SKM-1 (cell line): ENCODE data around the gene RC3H1.
"Not testable (repeated sequence)": the region's sequence is repeated elsewhere in the genome, so short reads cannot be mapped to it uniquely, and the experiment has no call there.

ENCODE experiments used
- DNase-seq: peaks from one replicate; lab custom pipeline; 2025; ENCODE audit not compliant: unreplicated experiment; lab: John Stamatoyannopoulos, UW

Gene RC3H1

GRCh38 chr1:174022080-174022975, at the start of gene RC3H1:
TSS of gene RC3H1 (minus strand) at chr1:174022357. CDS start at chr1:173992985, 29,372 bp downstream.
- peak; percentile 94 for DNase-seq

DNA sequence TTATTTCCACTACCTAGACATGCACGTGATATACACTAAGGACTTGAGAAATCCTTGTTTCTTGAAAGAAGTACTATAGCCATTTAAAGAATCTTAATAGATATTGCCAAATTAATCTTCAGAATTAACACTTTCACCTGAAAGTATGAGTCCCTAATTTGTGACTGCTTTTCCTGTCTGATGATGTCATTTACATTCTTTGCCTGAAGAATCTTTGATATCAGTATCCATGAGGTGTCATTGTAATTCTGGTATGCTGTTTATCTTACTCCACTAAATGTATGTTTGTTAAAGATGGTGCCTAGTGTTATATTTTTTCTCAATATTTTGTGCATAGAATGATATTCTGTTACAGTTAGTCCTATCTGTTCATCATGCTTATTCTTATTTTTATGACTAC, 48.5 kb upstream of the RC3H1 start:
- DNase-seq, result no peak

DNA sequence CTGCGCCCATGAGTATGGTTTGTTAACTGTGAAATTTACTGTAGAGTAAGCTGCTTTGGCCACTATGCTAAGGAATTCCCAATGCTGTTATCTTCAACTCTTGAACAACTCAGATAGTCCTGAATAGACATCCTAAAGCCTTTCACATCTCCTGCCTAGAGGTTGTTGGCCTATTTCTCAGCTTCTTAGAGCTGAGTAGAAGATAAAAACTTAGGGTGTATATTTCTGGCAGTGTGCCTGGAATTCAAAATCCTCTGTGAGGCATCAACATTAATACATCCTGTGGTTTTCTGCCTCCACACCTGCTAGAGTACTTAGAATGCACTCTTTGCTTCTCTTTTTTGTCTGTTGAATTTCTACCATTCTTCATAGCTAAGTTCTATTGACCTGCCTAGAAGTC, 45.8 kb upstream of the RC3H1 start:
- no peak for DNase-seq

GRCh38 chr1:174060090-174060489, 37.9 kb upstream of the RC3H1 start:
- no peak for DNase-seq

- DNase-seq, result no peak
Measured at GRCh38 chr1:174058624-174059023, 36.5 kb upstream of the RC3H1 start.

- DNase-seq, result not testable (repeated sequence)
Measured at GRCh38 chr1:174056609-174057008, 34.5 kb upstream of the RC3H1 start.

GRCh38 chr1:174055797-174056196, 33.6 kb upstream of the RC3H1 start:
- not testable (repeated sequence) for DNase-seq

DNA sequence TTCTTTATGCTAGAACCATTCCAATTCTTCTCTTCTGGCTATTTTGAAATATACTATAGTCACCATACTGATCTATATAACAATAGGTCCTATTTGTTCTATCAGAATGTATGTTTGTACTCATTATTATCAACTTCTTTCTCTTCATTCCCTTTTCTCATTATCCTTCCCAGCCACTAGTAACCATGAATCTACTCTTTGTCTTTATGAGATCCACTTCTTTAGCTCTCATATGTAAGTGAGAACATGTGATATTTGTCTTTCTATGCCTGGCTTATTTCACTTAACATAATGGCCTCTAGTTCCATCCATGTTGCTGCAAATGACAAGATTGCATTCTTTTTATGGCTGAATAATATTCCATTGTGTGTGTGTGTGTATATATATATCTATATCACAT, 31.7 kb upstream of the RC3H1 start:
- no peak for DNase-seq

DNA sequence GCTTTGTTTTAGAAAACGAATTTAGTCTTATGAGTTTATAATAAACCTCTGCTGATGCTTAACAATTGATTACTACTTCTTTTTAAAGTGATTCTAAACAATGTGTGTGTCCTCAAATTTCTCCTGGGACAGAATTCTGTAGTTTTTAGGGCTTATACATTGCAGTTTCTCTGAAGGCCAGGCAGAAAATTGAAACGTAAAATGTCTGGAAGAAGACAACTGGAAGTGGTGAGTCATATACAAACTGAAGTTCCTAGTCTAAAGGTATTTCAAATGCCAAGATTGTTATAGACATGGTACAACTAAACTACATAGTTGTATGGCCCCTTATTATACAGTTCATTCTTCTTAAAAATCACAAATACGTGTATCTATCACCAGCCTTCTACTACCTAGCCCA, 30.5 kb upstream of the RC3H1 start:
- no peak for DNase-seq

DNA sequence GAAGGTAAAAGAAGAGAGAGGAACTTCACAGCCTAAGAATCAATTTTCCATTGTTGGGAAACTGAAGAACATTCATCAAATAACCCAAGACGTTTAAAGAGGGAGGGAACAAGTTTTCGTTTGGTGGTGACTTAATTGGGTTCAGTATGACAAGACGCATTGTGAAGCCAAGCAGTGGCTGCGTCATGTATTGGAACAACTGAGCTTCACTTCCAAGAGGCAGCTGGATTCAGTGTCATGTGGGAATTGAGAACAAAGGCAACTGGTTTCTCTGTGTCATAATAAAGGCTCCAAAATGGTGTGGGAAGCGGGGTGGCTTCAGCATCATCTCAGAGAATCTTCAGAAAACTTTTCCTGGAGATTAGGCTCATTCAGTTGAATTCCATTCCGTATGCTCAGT, 29.8 kb upstream of the RC3H1 start:
- no peak for DNase-seq

DNA sequence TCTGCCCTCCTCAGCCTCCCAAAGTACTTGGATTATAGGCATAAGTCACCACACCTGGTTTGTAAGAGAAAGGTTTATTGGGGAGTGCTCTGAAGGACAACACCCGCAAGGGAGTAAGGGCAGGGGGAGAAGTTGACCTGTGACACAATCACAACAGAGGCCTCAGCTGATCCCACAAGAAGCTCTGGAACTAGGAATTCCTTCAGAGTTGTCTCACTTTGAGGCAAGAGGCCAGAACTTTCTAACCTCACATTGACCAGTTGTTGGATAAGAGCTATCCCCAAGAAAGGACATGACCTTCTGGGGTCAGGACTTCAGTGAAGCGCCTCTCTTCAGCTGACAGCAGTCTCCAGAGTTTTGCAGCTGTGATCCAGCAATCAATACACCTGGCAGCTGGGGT, 27.4 kb upstream of the RC3H1 start:
- no peak for DNase-seq

GRCh38 chr1:174044418-174045222, 22.5 kb upstream of the RC3H1 start:
- no peak for DNase-seq

GRCh38 chr1:174042509-174042908, 20.4 kb upstream of the RC3H1 start:
- not testable (repeated sequence) for DNase-seq

GRCh38 chr1:174041369-174041768, 19.2 kb upstream of the RC3H1 start:
- DNase-seq, result no peak

DNA sequence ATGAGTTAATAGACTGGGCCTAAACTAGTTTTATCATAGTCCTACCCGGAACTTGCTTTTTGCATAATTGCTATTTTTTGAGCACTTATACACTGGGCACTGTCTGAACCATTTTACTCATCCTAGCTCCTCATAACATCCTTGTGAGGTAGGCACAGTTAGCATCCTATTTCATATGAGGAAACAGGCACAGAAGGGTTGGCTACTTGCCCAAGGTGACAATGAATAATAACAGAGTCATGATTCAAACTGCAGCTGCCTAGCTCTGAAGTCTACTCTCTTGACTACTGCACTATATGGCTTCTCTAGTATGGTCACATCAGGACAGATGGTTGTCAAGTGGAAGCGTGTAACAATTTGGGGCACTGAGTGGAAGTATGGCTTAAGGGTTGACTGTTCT, 18.2 kb upstream of the RC3H1 start:
- DNase-seq, result no peak

DNA sequence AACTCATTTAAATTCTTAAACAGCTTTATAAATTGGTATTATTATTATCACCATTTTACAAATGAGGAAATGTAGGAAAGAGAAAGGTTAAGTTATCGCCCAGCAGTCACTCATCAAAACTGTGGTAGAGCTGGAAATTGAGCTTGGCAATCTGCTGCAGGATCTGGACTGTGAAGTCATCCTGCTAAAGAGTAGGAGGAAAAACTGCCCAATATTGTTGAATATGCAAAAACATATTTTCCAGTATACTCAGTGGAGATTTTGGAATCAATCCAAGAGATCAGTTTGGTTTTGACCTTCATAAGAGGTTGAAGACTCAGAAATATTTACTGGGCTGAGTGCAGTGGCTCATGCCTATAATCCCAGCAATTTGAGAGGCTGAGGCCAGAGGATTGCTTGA, 16.9 kb upstream of the RC3H1 start:
- DNase-seq, result no peak

GRCh38 chr1:174036798-174037197, 14.6 kb upstream of the RC3H1 start:
- no peak for DNase-seq

DNA sequence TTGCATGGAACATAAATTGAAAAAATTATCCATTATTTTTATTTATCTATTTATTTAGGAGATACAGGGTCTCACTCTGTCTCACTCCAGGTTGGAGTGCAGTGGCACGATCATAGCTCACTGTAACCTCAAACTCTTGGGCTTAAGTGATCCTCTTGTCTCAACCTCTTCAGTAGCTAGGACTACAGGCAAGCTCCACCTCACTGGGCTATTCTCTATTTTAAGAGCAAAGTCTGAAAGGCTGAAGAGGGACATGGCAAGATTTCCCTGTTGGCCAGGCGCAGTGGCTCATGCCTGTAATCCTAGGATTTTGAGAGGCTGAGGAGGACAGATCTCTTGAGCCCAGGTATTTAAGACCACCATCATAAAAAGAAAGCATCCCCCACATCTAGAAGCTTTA, 14.0 kb upstream of the RC3H1 start:
- DNase-seq, result no peak

- DNase-seq, result no peak
Measured at GRCh38 chr1:174032671-174033222, 10.6 kb upstream of the RC3H1 start.

DNA sequence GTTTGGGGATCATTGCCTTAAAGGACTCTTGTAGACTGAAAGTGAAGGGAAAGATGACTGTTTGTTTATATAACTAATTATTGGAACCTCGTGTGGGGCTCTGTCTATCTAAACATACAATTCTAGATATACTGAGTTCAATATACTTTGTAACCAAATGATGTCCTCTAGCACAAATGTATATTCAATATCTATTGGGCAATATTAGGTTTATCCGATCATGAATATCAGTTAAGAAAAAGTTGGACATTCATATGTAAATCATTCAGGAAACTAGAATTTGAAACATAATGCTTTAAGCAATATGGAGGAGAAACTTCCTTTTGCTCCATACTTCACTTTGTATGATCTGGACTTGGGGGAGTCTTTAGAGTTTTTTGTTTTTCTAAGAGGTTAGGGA, 8.9 kb upstream of the RC3H1 start:
- DNase-seq, result no peak

DNA sequence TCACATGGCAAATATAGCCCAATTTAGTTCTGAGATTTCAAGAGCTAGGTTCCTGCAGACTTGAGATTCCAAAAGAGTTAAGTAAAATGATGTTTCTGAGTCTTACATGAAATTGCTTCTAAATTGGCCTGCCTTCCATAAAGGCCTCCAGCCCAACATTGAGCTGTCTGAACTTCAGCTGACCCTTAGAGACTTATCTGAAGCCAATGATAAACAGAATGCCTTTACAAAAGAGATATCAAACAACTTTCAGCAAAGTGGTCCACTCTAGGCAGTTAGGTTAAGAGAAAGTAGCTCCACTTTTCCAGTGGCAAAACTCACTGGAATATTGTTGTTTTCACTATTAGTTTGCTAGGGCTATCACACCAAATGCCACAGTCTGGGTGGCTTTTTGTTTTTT, 6.3 kb upstream of the RC3H1 start:
- DNase-seq, result no peak

GRCh38 chr1:174023440-174023839, 1.3 kb upstream of the RC3H1 start:
- DNase-seq, result peak; percentile 86
